K562 (cell line): Measurements from ENCODE around the gene ZNHIT1. TPM values are rescaled to one million over a fixed set of nuclear protein-coding genes. Genes with fewer than 3 reads are reported as not detected.
A peak's percentile ranks its signal among the peaks of the same experiment; 100 is the strongest.

ENCODE experiments used
- RBM15 ChIP-seq: fragments of 200-400 bp; formaldehyde crosslinking; IDR thresholded peaks from 2 replicates; pipeline ENCODE4 v1.6.1; 2018; ENCODE audit warnings: mild to moderate bottlenecking, low read length, moderate library complexity; ENCODE audit not compliant: insufficient read depth
- RBM39 ChIP-seq: fragments of 200-400 bp; formaldehyde crosslinking; optimal IDR thresholded peaks from 2 replicates; pipeline ENCODE3; 2018; ENCODE audit warnings: low read depth, low read length
- ZNF24 ChIP-seq: fragments of 450-650 bp; IDR thresholded peaks from 2 replicates; pipeline ENCODE4 v1.6.1; 2016
- polyA plus RNA-seq, 8 experiments: library from polyadenylated mRNA; depleted of rRNA in 4 of 8; stranded (reverse) in 5 of 8; unstranded in 3 of 8; fragments of >200 nt; fragmentation: Nextera tagmentation in 2 of 8; fragmentation: Illumina TruSeq in 1 of 8; extraction: Ambion mirVana in 2 of 8; extraction: Trizol in 1 of 8; gene quantifications; 2 replicates each; pipeline versions ENCODE4 v1.2.1 to v1.2.3, GENCODE V29; 2011 to 2014; ENCODE audit warnings: inconsistent platforms in 1 of 8, missing spikeins in 1 of 8
- total RNA-seq, 7 experiments: library from RNA; depleted of rRNA in 6 of 7; stranded (reverse); fragments of >200 nt in 6 of 7; fragmentation: Illumina TruSeq in 2 of 7; extraction: Trizol in 2 of 7; gene quantifications; 2 replicates each; pipeline versions ENCODE4 v1.2.1 to v1.2.3, GENCODE V29; 2011 to 2021; ENCODE audit warnings: low replicate concordance in 1 of 7
- TF ChIP-seq, protein P1 (sequence below), 2 experiments: fragments of 450-650 bp; formaldehyde crosslinking in 1 of 2; IDR thresholded peaks; 2 replicates each; pipeline versions ENCODE4 v1.4.0 to v1.6.1; 2014 to 2020; ENCODE audit warnings: mild to moderate bottlenecking in 2 of 2, borderline replicate concordance in 1 of 2, low read depth in 1 of 2

Gene ZNHIT1
- total and polyA plus RNA-seq, 9 of the 15 experiments (the other 6 are each of a cell fraction or from before 2014, with no cell fraction given), result 6.4 to 162 (median 70.1) TPM

DNA sequence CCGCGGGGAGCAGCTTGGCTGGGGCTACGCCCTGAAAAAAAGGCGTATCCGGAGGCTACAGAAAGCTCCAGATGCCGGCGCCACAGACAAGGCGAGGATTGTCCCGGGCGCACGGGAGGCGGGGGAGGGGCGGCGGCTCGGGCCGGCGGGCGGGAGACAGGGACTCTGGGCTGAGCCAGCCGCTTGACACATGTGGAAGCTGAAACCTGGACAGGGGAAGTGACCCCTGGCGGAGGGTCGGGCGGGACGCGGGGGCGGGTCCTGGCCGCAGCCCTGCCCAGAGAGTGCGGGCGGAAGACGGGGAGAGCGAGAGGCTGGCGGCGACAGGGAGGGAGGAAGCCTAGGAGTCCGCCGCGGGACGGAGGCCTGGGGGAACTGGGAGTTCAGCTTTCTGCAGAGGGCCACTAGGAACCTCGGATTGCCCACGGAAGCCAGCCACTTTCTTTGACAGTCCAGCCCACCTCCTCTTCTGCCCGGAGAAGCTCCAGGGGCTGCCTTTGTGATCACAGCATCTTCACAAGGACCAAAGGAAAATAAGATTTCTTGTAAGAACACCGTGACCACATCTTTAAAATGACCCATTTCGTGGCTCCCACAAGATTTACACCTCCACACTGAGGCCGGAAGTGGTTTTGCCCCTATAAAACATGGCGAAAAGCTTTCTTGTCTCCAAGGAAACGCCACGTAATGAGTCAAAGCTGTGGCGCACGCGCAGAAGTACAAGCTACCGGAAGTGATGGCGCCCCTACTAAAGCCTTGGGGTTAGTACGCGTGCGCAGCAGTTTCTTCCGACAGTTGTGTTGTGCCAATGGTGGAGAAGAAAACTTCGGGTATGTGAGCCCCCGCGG lies at the start of gene ZNHIT1, which contains the start of gene PLOD3 (continued):
- TF ChIP-seq, protein P1, sequence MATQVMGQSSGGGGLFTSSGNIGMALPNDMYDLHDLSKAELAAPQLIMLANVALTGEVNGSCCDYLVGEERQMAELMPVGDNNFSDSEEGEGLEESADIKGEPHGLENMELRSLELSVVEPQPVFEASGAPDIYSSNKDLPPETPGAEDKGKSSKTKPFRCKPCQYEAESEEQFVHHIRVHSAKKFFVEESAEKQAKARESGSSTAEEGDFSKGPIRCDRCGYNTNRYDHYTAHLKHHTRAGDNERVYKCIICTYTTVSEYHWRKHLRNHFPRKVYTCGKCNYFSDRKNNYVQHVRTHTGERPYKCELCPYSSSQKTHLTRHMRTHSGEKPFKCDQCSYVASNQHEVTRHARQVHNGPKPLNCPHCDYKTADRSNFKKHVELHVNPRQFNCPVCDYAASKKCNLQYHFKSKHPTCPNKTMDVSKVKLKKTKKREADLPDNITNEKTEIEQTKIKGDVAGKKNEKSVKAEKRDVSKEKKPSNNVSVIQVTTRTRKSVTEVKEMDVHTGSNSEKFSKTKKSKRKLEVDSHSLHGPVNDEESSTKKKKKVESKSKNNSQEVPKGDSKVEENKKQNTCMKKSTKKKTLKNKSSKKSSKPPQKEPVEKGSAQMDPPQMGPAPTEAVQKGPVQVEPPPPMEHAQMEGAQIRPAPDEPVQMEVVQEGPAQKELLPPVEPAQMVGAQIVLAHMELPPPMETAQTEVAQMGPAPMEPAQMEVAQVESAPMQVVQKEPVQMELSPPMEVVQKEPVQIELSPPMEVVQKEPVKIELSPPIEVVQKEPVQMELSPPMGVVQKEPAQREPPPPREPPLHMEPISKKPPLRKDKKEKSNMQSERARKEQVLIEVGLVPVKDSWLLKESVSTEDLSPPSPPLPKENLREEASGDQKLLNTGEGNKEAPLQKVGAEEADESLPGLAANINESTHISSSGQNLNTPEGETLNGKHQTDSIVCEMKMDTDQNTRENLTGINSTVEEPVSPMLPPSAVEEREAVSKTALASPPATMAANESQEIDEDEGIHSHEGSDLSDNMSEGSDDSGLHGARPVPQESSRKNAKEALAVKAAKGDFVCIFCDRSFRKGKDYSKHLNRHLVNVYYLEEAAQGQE (IDR thresholded peaks at IDR 0.05; ENCODE audit: borderline replicate concordance), result peak; percentile 35; the same call in 1 of the 2 replicates
- TF ChIP-seq, protein P1 (CRISPR knock-in tag; IDR thresholded peaks at IDR 0.05; ENCODE audit: low read depth), result peak; percentile 28; the same call in 1 of the 2 replicates
- TF ChIP-seq ZNF24 (no peak), RBM39 (no peak), RBM15 (no peak)
